ENCODE results near the gene ARL13B.
A peak's percentile ranks its signal among the peaks of the same experiment; 100 is the strongest.

Gene ARL13B

DNA sequence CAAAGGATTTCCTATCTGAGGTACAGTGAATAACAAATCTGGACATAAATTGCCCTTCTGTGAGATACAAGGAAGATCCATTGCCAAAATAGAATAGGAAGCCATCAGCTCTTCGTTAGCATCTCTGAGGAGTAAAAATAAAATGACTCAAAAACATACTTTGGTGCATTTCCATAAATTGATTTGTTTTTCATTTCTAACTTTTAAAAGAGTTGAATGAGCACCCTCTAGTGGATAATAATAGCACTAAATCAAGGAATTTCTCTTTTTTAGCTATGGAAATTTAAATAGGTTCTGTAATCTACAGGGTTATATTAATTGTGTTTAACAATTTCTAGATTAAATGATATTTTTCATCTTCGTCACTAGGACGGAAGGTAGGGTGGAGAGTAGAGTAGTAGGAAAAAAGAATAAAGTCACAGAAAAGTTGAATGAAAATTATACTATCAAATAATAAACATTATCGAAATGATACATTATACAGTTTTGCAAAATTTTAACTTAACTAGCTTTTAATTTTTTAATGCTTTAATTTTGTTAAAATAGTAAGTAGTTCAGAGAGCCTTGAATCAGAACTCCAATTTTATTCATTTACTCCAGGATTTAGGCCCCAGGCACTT is 89.3 kb downstream of the ARL13B start:
- TF ChIP-seq, protein P1, sequence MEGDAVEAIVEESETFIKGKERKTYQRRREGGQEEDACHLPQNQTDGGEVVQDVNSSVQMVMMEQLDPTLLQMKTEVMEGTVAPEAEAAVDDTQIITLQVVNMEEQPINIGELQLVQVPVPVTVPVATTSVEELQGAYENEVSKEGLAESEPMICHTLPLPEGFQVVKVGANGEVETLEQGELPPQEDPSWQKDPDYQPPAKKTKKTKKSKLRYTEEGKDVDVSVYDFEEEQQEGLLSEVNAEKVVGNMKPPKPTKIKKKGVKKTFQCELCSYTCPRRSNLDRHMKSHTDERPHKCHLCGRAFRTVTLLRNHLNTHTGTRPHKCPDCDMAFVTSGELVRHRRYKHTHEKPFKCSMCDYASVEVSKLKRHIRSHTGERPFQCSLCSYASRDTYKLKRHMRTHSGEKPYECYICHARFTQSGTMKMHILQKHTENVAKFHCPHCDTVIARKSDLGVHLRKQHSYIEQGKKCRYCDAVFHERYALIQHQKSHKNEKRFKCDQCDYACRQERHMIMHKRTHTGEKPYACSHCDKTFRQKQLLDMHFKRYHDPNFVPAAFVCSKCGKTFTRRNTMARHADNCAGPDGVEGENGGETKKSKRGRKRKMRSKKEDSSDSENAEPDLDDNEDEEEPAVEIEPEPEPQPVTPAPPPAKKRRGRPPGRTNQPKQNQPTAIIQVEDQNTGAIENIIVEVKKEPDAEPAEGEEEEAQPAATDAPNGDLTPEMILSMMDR (IDR thresholded peaks at IDR 0.05; ENCODE audit: low read depth, low read length, poor library complexity, severe bottlenecking): peak; percentile 64
- TF ChIP-seq EZH2phosphoT487 (IDR thresholded peaks at IDR 0.05; ENCODE audit: borderline replicate concordance, low read length): no peak
- Histone ChIP-seq H3K9me3 (ENCODE audit: control insufficient read depth, insufficient read depth, low read length) (no peaks in the 10 kb centered on the region; the same call in 1 of the 2 replicates), H4K20me1 (ENCODE audit: control insufficient read depth, insufficient read depth, low read depth, low read length) (no peaks in the 10 kb centered on the region), H3K36me3 (ENCODE audit: control insufficient read depth, low read length) (peaks cover 40% of the 10 kb centered on the region), H3K9me2 (replicated peaks; ENCODE audit: control insufficient read depth, low read length) (no peaks in the 10 kb centered on the region), H3K27ac (ENCODE audit: low read depth, low read length) (no peak overlapping the region), H3K4me3 (ENCODE audit: low read length) (no peak overlapping the region), H3K4me2 (ENCODE audit: low read length) (no peak overlapping the region), H3K27me3 (ENCODE audit: control insufficient read depth, low read length) (no peaks in the 10 kb centered on the region), H3K4me1 (ENCODE audit: control insufficient read depth, low read length) (peaks cover 25% of the 10 kb centered on the region), H3F3A (ENCODE audit: control insufficient read depth, insufficient read depth) (0 out of 2 replicates have a peak, but pooled peaks cover 2% of the 10 kb centered on the region), H3K79me2 (ENCODE audit: control insufficient read depth, low read length) (peaks cover 31% of the 10 kb centered on the region)

DNA sequence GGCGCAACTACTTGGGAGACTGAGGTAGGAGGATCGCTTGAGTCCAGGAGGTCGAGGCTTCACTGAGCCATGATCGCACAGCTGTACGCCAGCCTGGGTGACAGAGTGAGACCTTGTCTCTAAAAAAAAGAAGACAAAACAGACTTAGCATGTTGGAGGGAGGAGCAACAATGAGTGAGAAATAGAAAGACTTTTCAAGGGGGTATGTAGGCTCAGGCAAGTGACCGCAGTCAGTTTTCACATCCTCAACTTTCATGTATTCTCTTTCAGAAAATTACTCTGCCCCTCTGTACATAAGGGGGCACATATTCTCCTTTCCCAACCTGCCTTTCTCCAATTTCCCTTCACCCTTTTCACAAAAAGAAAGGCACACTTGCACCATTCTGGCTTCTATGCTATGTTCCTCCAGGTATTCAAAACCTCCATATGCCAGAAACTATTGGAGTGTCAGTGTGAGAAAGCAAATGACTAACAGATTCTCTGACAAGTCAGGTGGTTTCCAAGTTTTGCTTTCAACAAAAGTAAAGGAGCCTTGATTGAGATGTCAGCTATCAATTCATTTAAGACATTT is 90.5 kb downstream of the ARL13B start:
- peaks cover 21% of the 10 kb centered on the region for H3K79me2 ChIP-seq (ENCODE audit: control insufficient read depth, low read length)
- no peaks in the 10 kb centered on the region for H3K9me2 ChIP-seq (replicated peaks; ENCODE audit: control insufficient read depth, low read length)
- peaks cover 36% of the 10 kb centered on the region for H3K36me3 ChIP-seq (ENCODE audit: control insufficient read depth, low read length)
- peaks cover 14% of the 10 kb centered on the region for H3K4me1 ChIP-seq (ENCODE audit: control insufficient read depth, low read length)
- no peaks in the 10 kb centered on the region for H4K20me1 ChIP-seq (ENCODE audit: control insufficient read depth, insufficient read depth, low read depth, low read length)
- H3K4me3 ChIP-seq (ENCODE audit: low read length): no peak overlapping the region
- H3K27ac ChIP-seq (ENCODE audit: low read depth, low read length): no peak overlapping the region
- no peak for TF ChIP-seq EZH2phosphoT487 (IDR thresholded peaks at IDR 0.05; ENCODE audit: borderline replicate concordance, low read length)
- TF ChIP-seq, protein P1 (IDR thresholded peaks at IDR 0.05; ENCODE audit: low read depth, low read length, poor library complexity, severe bottlenecking): no peak
- no peak overlapping the region for H3K4me2 ChIP-seq (ENCODE audit: low read length)
- H3K27me3 ChIP-seq (ENCODE audit: control insufficient read depth, low read length): no peaks in the 10 kb centered on the region
- no peaks in the 10 kb centered on the region; the same call in 1 of the 2 replicates for H3K9me3 ChIP-seq (ENCODE audit: control insufficient read depth, insufficient read depth, low read length)
- H3F3A ChIP-seq (ENCODE audit: control insufficient read depth, insufficient read depth): 0 out of 2 replicates have a peak, but pooled peaks cover 2% of the 10 kb centered on the region

DNA sequence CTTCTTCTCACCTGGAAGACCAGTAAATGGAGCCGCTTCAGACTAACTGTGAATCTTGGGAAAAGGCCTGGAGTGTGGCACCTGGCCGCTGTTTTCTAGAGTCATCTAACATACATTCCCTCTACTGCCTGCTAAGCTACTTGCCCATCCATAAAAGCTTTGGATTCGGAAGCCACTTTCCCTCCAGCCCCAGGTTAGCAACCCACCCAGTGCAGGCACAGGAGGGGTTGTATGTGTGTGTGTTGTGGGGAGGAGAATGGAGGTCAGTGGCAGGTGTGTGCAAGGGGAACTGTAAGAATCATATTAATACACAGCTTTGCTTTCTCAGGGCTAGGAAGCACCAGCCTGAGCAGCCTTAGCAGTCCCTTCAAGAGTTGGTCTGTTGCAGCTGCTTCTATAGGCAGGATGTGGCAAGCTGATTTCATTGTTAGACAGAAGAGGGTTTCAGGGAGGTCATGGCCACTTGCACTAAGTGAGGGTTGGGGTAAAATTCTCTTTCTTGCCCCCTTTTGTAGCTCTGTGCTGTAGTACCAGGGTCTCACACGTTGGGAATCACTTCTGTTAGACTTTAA is 91.8 kb downstream of the ARL13B start:
- H3K4me3 ChIP-seq (ENCODE audit: low read length): no peak overlapping the region
- 0 out of 2 replicates have a peak, but pooled peaks cover 2% of the 10 kb centered on the region for H3F3A ChIP-seq (ENCODE audit: control insufficient read depth, insufficient read depth)
- H3K27ac ChIP-seq (ENCODE audit: low read depth, low read length): no peak overlapping the region
- TF ChIP-seq, protein P1 (IDR thresholded peaks at IDR 0.05; ENCODE audit: low read depth, low read length, poor library complexity, severe bottlenecking): no peak
- TF ChIP-seq EZH2phosphoT487 (IDR thresholded peaks at IDR 0.05; ENCODE audit: borderline replicate concordance, low read length): no peak
- no peaks in the 10 kb centered on the region for H3K27me3 ChIP-seq (ENCODE audit: control insufficient read depth, low read length)
- H4K20me1 ChIP-seq (ENCODE audit: control insufficient read depth, insufficient read depth, low read depth, low read length): no peaks in the 10 kb centered on the region
- no peaks in the 10 kb centered on the region; the same call in 1 of the 2 replicates for H3K9me3 ChIP-seq (ENCODE audit: control insufficient read depth, insufficient read depth, low read length)
- H3K4me2 ChIP-seq (ENCODE audit: low read length): no peak overlapping the region
- H3K4me1 ChIP-seq (ENCODE audit: control insufficient read depth, low read length): peaks cover 4% of the 10 kb centered on the region
- H3K9me2 ChIP-seq (replicated peaks; ENCODE audit: control insufficient read depth, low read length): no peaks in the 10 kb centered on the region
- H3K79me2 ChIP-seq (ENCODE audit: control insufficient read depth, low read length): peaks cover 11% of the 10 kb centered on the region
- H3K36me3 ChIP-seq (ENCODE audit: control insufficient read depth, low read length): peaks cover 27% of the 10 kb centered on the region

Measured in DOHH2 (cell line).